LNCaP clone FGC (cell line): ENCODE results near the gene DDX19B.
A peak's percentile ranks its signal among the peaks of the same experiment; 100 is the strongest.
"Not testable (repeated sequence)": the region's sequence is repeated elsewhere in the genome, so short reads cannot be mapped to it uniquely, and the experiment has no call there.

ENCODE experiments used
- DNase-seq: peaks from one replicate; pipeline ENCODE4 v3.0.0-alpha.2; 2011; ENCODE audit warnings: low read depth
- H3K4me3 ChIP-seq: 2 replicates; pipeline ENCODE4 v1.5.1; 2011; ENCODE audit warnings: mild to moderate bottlenecking, low read depth, low read length, control low read depth
- CTCF ChIP-seq: IDR thresholded peaks from 2 replicates; pipeline ENCODE4 v1.5.1; 2012; ENCODE audit warnings: mild to moderate bottlenecking; ENCODE audit not compliant: control insufficient read depth, insufficient read depth; ENCODE audit errors: extremely low read depth

Gene DDX19B

DNA sequence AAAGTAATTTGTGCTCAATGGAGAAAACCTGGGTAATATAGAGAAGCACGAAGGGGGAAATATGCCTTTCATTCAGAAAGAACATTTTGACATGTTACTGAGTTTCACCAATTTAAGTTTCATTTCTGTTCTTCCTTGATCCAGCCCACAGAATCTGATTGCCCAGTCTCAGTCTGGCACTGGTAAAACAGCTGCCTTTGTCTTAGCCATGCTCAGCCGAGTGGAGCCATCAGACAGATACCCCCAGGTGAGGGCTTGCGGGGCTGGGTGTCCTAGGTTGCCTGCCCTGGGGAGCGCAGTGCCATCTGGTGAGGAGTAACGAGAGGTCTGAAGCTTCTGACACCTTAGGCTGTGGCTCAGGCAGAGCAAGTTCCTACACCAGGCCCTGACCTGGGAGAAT is 65.4 kb downstream of the DDX19B start:
- no peak for DNase-seq
- TF ChIP-seq CTCF = no peak
- H3K4me3 ChIP-seq = no peak overlapping the region

GRCh38 chr16:70370145-70370544 is 71.2 kb downstream of the DDX19B start:
- DNase-seq, H3K4me3 ChIP-seq: not testable (repeated sequence)
- peak; percentile 47 for TF ChIP-seq CTCF

DNA sequence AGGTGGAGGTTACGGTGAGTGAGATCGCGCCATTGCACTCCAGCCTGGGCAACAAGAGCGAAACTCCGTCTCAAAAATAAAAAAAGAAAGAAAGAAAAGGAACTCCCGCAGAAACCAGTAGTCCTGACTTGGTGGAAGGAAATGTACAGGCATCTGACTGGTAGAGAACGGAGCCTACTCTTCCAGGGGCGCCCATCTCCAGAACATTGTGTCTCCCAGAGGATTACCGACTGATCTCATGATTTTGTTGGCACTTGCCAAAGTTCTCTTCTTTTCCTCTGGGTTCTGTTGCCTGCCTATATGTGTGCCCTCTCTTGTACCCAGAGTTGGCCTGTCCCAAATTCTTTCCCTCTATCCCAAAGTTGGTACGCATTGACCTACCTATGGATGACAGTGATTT is 71.9 kb downstream of the DDX19B start:
- no peak overlapping the region for H3K4me3 ChIP-seq
- no peak for DNase-seq
- no peak for TF ChIP-seq CTCF

GRCh38 chr16:70372921-70373728 is 74.1 kb downstream of the DDX19B start:
- no peak overlapping the region for H3K4me3 ChIP-seq
- TF ChIP-seq CTCF = no peak
- DNase-seq = no peak

DNA sequence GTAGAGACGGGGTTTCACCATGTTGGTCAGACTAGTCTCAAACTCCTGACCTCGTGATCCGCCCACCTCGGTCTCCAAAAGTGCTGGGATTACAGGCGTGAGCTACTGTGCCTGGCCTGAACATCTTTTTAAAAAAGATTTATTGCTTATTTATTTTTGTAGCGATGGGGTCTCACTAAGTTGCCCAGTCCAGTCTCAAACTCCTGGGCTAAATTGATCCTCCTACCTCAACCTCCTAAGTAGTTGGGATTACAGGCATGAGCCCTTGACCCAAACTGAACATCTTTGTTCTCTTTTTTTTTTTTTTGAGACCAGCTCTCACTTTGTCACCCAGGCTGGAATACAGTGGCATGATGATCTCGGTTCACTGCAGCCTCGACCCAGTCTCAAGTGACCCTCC is 75.2 kb downstream of the DDX19B start:
- TF ChIP-seq CTCF = no peak
- no peak for DNase-seq
- no peak overlapping the region for H3K4me3 ChIP-seq

DNA sequence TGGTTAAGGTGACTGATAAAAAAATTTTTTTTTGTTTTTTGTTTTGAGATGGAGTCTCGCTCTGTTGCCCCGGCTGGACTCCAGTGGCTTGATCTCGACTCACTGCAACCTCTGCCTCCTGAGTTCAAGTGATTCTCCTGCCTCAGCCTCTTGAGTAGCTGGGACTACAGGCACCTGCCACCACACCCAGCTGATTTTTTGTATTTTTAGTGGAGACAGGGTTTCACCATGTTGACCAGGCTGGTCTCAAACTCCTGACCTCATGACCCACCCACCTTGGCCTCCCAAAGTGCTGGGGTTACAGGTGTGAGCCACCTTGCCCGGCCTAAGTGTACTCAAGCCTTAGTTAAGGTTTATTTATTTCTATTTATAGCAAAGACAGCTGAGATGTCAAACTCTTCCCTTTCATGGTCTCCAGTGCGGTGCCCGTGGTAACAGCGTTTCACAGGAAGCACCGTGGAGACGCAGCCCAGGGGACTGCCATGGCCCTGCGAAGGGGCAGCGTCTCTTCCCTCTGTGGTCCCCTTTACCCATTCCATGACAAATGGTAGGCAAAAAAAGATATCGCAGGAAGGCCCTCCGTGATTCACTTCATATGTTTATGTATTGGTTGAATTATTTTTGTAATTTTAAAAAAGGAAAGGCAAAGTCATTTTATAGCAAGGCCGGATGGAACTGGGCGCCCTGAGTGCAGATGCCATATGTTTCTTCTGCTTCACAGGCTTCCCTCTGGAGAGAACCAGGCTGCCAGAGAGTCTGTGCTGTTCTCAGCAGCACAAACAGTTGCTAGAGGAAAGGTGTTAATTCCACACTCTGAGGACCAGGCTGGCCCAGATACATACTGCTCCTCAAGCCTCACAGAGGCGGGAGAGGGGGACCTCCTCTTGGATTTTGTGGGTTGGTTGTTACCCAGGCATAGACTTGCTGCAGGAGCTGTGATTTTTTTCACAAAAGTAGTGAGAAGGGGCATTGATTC is 76.9 kb downstream of the DDX19B start:
- H3K4me3 ChIP-seq = no peak overlapping the region
- no peak for TF ChIP-seq CTCF
- no peak for DNase-seq
